HepG2 (cell line): ENCODE measurements around the gene DLG4. TPM values are rescaled to one million over a fixed set of nuclear protein-coding genes. Genes with fewer than 3 reads are reported as not detected.
"Not testable (repeated sequence)": the region's sequence is repeated elsewhere in the genome, so short reads cannot be mapped to it uniquely, and the experiment has no call there.

Experiments used
- ATAC-seq: fragments of 200-7000 bp; cut with Tn5 transposase; 3 replicates; pipeline ENCODE4 v1.9.1; 2020; ENCODE audit warnings: mild to moderate bottlenecking, moderate library complexity
- BruUV-seq: library from RNA; stranded (reverse); fragments of 400-500 nt; replicated peaks from 2 replicates; lab custom pipeline; 2021; lab: Mats Ljungman, UMichigan
- CTCF ChIA-PET: fragments of 300-600 bp; formaldehyde crosslinking; extraction: SDS; loops from one replicate; lab custom pipeline; 2021; ENCODE audit warnings: low total read pairs, inconsistent platforms, low intra/inter-chr PET ratio; lab: Yijun Ruan, JAX
- POLR2A ChIA-PET: fragments of 350-600 bp; sonication (Branson Sonifier 250); formaldehyde crosslinking; loops from one replicate; lab custom pipeline; 2020; ENCODE audit warnings: antibody characterized with exemption, inconsistent platforms; lab: Yijun Ruan, JAX
- DNase-seq: peaks from one replicate; pipeline ENCODE4 v3.0.0-alpha.2; 2015; ENCODE audit warnings: low spot score
- FAIRE-seq: peaks from 3 replicates; lab custom pipeline; 2011; peaks lifted over from hg19 to GRCh38; lab: Jason Lieb, UNC
- H2AFZ ChIP-seq: one replicate; pipeline ENCODE4 v1.6.1; 2011; ENCODE audit warnings: low read length, inconsistent platforms
- H3K27ac ChIP-seq: fragments of 300-600 bp; 3 replicates; pipeline ENCODE4 v1.8.0; 2011; ENCODE audit warnings: mixed run types, mild to moderate bottlenecking, mixed read lengths, low read length, inconsistent platforms; ENCODE audit not compliant: insufficient read depth; ENCODE audit errors: extremely low read length
- H3K27me3 ChIP-seq, 2 experiments: fragments of 200-600 bp in 1 of 2; 2 replicates in 1 of 2; 3 replicates in 1 of 2; pipeline versions ENCODE4 v1.6.0 to v1.8.0; 2011; ENCODE audit warnings: low read length in 2 of 2, mild to moderate bottlenecking in 2 of 2, moderate library complexity in 2 of 2, inconsistent platforms in 1 of 2; ENCODE audit not compliant: insufficient read depth in 2 of 2, control insufficient read depth in 1 of 2
- H3K36me3 ChIP-seq, 2 experiments: fragments of 200-600 bp in 1 of 2; replicated peaks in 1 of 2; 2 replicates in 1 of 2; 3 replicates in 1 of 2; pipeline versions ENCODE4 v1.5.1 to v1.8.0; 2011; ENCODE audit warnings: low read length in 2 of 2, inconsistent platforms in 1 of 2; ENCODE audit not compliant: insufficient read depth in 2 of 2, control insufficient read depth in 1 of 2
- H3K4me1 ChIP-seq: 2 replicates; pipeline ENCODE4 v1.5.1; 2012; ENCODE audit warnings: low read length, inconsistent platforms; ENCODE audit not compliant: insufficient read depth
- H3K4me2 ChIP-seq: 2 replicates; pipeline ENCODE4 v1.6.0; 2011; ENCODE audit warnings: low read depth, low read length, inconsistent platforms
- H3K4me3 ChIP-seq, 3 experiments: fragments of 200-600 bp in 1 of 3; sonication (generic), shearing (Covaris generic) in 1 of 3; replicated peaks in 1 of 3; 2 replicates each; pipeline ENCODE4 v1.5.1; 2011 to 2016; ENCODE audit warnings: low read length in 3 of 3, inconsistent platforms in 2 of 3, low read depth in 2 of 3, mild to moderate bottlenecking in 2 of 3, control low read depth in 1 of 3, mixed read lengths in 1 of 3; ENCODE audit not compliant: insufficient read depth in 1 of 3
- H3K79me2 ChIP-seq: one replicate; pipeline ENCODE4 v1.6.1; 2011; ENCODE audit warnings: low read length, inconsistent platforms; ENCODE audit not compliant: insufficient read depth
- H3K9ac ChIP-seq: 2 replicates; pipeline ENCODE4 v1.6.0; 2011; ENCODE audit warnings: mild to moderate bottlenecking, low read depth, low read length, inconsistent platforms; ENCODE audit not compliant: insufficient read depth
- H3K9me3 ChIP-seq: 2 replicates; pipeline ENCODE4 v1.5.1; 2012; ENCODE audit warnings: mild to moderate bottlenecking, low read length
- H4K20me1 ChIP-seq: 2 replicates; pipeline ENCODE4 v1.6.0; 2011; ENCODE audit warnings: inconsistent platforms, mild to moderate bottlenecking, low read length, moderate library complexity; ENCODE audit not compliant: insufficient read depth
- ZBTB33 ChIP-seq: sonication (generic); formaldehyde crosslinking; IDR thresholded peaks from 2 replicates; pipeline ENCODE4 v1.4.0; 2020; ENCODE audit warnings: missing genetic modification reagents
- WGBS: methylation state at CpG from one replicate; pipeline ENCODE4 v1.1.6; 2017; ENCODE audit warnings: low lambda C conversion rate; 5-methylcytosine and 5-hydroxymethylcytosine counted together
- in situ Hi-C: cut with HindIII; loops from 2 replicates; pipeline ENCODE4 v1.10.0; 2017; ENCODE audit warnings: low pct_unique_long_range_greater_than_20kb; ENCODE audit not compliant: extremely low pct_ligation_motif_present
- intact Hi-C: fragments of 100-400 bp; cut with micrococcal nuclease; formaldehyde crosslinking; loops from one replicate; pipeline ENCODE4 v1.10.0; 2022; ENCODE audit not compliant: unreplicated experiment
- polyA plus RNA-seq, 8 experiments: library from polyadenylated mRNA; depleted of rRNA in 3 of 8; stranded (reverse) in 7 of 8; unstranded in 1 of 8; fragments of >200 nt; fragmentation: Illumina TruSeq in 4 of 8; extraction: Trizol in 4 of 8; gene quantifications; 2 replicates each; pipeline versions ENCODE4 v1.2.1 to v1.2.3, GENCODE V29; 2011 to 2016; ENCODE audit warnings: low read depth in 4 of 8, missing spikeins in 1 of 8, mixed read lengths in 1 of 8; ENCODE audit not compliant: insufficient read depth in 1 of 8
- total RNA-seq, 5 experiments: library from RNA; depleted of rRNA; stranded (reverse); fragments of >200 nt; fragmentation: Illumina TruSeq; extraction: Trizol; gene quantifications; 2 replicates each; pipeline ENCODE4 v1.2.3, GENCODE V29; 2016; ENCODE audit warnings: low read depth in 1 of 5

DLG4 gene
- total and polyA plus RNA-seq, 2 of the 13 experiments (the other 11 are each of a cell fraction or from before 2014, with no cell fraction given): 0.71 to 4.3 TPM

- 97% methylated on average over 7 of the region's 7 CpGs for WGBS
- POLR2A ChIA-PET: interaction anchor here (1.0 to 3.9 kb wide), 3 partner anchors 9 to 55 kb away, joined by 3 to 56 read pairs (median 4); partner anchors contain the start of genes ASGR1 and ASGR2
- not testable (repeated sequence) for FAIRE-seq
Measured at GRCh38 chr17:7169565-7169908, 50.1 kb downstream of the DLG4 start.

More at GRCh38 chr17:7169565-7169908, 50.1 kb downstream of the DLG4 start:
- ATAC-seq, in situ Hi-C loops, BruUV-seq, intact Hi-C loops, H3K4me3 ChIP-seq, H3K4me2 ChIP-seq, CTCF ChIA-PET, H3K9ac ChIP-seq, H3K27me3 ChIP-seq, H2AFZ ChIP-seq, DNase-seq, H3K9me3 ChIP-seq: not testable (repeated sequence)
- peaks cover 11% of the 10 kb centered on the region for H4K20me1 ChIP-seq
- TF ChIP-seq ZBTB33: peak; percentile 84; the same call in 1 of the 2 replicates
- TF ChIP-seq, all 625 proteins: peak for 1; not testable (repeated sequence) for 624
- not testable (repeated sequence) for H3K79me2 ChIP-seq, H3K27ac ChIP-seq
- H3K36me3 ChIP-seq: peaks cover 10 to 21% of the 10 kb centered on the region in 2 experiments
- H3K4me1 ChIP-seq: peaks cover 68% of the 10 kb centered on the region
